ENCODE data around the gene JARID2.

GRCh38 chr6:15297895-15298590 is 52.2 kb downstream of the JARID2 start:
- no peak for TF ChIP-seq CTCF (conservative IDR thresholded peaks at IDR 0.05; ENCODE audit: low read length)
- no peak for TF ChIP-seq EZH2phosphoT487 (IDR thresholded peaks at IDR 0.05; ENCODE audit: borderline replicate concordance, low read depth, low read length)
